RPMI8226 (cell line): ENCODE measurements around the gene FKBP15.
"Not testable (repeated sequence)": the region's sequence is repeated elsewhere in the genome, so short reads cannot be mapped to it uniquely, and the experiment has no call there.

Experiments
- DNase-seq: peaks from one replicate; pipeline ENCODE4 v3.0.0-alpha.2; 2015

FKBP15 gene

DNA sequence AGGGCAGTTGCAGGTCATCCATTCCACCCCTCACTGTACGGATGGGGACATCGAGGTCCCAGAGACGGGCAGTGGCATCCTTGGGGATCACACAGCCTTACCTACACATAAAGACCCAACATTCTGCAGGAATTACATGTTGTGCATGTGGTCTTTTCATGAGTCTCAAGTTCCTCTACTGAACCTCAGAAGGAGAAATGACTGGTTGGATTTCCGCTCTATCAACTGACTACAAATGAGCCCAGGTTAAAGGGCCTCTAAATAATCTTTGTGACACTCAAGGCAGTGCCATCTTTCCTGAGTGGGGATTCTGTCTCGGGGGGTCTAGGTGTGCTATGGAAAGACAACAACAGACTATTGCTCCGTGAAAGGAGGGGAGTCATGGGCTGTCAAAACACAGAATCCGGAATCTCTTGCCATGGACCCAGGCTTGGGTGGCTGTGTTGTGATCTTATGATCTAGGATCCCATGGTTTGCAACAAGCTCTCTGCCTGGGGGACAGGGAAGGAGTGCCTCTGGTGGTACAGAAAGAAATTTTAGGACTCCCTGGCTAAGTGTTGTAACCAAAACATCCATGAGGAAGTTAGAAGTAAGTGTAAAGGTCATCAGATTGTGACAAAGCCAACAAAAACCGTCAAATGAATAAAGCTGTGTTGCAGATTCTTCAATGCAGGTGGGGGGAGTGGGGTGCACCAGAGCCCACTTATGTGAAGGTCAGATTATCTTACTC is 72.1 kb downstream of the FKBP15 start:
- DNase-seq = no peak

DNA sequence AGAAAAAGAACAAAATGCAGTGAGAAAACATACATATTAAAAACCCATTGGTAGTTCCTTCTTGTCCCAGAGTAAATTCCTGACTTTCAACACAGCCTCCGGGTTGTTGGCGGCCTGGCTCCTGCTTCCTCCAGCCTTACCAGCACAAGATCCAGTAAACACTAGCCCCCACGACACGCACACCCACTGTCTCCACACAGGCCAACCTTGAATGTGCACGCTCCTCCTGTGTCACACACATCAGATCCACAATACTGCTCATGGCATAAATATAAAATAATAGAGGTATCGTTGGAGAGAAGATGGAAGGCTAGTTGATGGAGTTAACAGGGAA is 72.7 kb downstream of the FKBP15 start:
- DNase-seq = no peak

DNA sequence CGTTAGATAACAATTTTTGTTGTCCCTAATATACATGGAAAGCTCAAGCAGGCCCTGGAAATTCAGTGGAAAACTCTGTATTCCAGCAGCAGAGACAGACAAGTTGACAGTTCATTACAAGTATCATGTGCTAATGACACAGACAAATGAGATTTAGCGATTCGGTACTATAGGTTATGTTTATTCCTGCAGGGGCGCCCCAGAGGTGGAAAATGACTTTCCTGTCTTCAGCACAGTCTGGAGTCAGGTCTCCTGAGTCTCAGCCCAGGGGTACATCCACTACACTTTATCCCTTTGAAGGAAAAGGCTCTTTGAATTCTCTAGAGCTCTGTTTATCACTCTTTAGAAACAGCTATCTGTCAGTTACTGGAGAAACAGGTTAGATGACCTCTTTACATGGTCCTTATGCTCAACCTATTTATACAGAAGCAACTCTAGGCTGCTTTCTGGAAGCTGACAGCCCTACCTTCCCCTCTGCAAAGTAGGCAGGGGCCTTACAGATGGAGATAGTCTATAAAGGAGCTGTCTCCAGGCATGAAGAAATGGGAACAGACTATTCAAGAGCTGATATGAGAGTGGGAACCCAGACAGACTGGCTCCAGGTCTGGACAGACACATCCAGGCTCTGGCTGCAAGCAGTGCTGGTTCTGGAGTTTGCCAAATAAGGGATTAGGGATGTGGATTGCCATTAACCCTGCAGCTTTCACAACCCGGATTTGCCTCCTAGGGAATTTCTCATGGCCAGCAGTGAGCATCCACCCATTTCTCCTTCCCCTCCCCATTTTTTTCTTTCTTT is 77.4 kb downstream of the FKBP15 start:
- no peak for DNase-seq

DNA sequence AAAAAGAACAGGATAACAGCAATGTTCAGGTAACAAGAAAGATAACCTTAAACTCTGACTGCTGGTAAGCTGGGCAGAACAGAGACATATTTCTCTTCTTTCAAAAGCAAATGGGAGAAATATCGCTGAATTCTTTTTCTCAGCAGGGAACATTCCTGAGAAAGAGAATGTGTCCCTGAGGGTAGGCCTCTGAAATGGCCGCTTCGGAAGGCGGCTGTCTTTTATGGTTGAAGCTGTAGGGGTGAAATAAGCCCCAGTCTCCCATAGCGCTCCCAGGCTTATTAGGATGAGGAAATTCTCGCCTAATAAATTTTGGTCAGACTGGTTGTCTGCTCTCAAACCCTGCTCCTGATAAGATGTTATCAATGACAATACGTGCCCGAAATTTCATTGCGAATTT is 80.2 kb downstream of the FKBP15 start:
- DNase-seq = not testable (repeated sequence)

DNA sequence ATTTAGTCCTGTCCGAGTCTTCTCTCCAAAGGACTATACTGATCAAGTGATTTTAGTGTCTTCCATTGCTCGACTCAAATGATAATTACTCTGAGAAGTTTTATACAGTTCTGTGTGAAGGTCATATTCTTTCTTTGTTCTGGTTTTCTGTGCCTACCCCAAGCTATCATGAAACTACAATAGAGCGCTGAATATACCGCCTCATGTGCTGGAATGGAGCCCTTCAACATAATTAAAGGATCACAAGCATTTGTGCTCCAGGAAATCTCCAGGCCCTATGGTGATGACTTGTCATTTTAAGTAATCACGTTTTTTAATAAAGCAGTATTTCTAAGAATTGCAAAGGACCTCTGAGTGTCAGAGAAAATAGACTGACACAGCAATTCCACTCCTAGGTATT is 81.1 kb downstream of the FKBP15 start:
- no peak for DNase-seq

DNA sequence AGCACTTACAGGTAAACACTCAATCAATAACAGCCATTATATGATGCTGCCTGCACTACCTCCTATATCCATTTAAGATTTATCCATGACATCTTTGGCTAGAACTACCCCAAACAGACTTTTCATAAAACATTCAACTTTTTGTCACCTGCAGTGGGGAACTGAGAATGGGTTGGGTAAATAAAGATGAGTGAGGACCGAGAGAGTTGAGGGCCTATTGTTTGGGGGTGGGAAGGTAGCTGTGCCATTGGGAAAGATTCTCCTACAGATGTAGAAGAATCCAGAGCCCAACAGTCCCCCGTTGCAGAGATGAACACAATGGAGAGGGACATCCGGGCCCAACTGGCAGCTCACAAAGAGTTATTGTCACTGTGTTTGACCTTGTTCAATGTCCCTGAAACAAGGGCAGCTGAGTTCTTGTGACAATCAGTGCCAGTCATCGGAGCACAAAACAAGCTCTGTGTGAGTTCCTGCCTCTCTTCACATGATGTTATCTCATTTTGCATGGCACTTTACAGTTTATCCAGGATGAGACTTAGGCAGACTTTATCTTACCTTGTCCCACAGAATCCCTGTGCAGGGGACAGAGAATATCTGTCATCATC is 81.8 kb downstream of the FKBP15 start:
- DNase-seq = no peak

DNA sequence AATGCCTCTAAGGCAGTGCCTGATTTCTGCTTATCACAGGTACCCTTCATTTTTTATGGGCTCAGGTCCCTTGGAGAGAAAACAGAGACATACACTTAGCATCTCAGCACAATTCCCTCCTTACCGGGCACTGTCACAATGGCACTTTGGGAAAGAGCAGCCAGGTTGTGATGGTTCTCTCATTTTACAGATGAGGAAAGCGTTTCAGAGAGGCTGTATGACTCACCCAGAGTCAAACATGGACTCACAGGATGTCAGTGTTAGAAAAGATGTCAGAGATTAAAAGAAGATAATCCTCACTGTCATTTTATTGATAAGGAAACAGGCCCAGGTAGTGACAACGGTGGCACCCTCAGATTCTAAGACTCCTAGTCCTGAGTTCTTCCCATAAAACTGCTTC is 82.3 kb downstream of the FKBP15 start:
- no peak for DNase-seq

DNA sequence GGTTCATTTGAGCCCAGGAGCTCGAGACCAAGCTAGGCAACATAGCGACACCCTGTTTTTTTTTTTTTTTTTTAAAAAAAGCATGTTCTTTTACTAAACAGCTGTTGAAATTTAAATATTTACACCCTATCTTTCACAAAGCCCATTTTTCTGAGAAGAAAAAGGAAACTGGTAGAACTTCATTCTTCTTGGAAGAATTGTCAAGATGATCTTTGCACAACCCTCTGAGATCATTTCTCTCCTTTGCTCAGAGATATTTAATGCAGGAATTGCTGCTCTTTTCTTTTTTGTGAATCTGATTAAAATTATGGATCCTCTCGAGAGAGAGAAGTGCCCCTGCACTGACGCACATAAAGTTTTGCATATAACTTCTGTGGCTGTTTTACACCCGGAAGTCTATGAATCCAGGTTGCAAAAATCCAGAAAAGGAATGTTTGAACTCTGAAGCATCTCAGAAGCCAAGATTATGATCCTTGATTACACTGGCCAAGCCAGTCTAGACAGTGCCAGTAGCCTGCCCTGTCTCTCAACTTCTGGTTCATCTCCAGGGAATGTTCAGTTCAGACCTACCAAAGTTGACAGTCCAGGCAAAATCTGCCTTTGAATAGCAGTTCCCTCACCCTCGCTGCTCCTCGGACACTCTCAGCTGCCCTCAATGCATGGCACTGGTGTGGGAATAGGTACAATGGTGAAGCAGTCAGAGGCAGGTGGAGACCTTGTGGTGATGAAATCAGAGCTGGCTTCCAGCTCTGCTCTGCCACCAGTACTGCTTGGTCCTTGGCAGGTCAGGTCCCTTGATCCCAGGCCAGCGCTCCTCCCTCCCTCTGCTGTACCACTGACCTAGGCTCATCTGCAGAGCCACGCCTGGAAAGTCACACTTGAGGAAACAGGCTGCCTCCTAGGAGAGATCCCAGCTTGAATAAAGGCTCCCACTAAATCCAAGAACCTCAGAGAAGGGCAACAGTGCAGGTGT is 83.6 kb downstream of the FKBP15 start:
- no peak for DNase-seq

DNA sequence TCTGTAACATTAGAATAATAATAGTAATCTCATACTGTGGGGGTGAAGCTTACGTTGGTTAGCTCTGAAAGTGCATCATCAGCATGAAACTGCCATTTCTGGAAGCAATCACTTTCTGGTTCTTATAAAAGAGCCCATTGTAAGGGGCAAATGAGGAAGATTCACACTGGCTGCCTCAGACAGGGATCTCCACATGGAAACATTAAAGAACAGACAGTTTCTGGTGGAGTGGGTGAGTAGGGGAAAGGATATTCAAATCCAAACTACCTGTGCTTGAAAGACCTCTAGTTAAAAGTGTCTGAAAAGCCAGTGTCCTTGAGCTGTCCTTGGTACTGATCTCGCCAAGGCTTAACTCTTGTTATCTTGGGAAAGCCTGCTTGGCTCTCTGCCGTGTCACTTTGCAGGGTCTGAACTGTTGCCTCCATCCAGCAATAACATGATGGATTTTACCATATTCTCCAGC is 89.4 kb downstream of the FKBP15 start:
- DNase-seq = peak; percentile 12

DNA sequence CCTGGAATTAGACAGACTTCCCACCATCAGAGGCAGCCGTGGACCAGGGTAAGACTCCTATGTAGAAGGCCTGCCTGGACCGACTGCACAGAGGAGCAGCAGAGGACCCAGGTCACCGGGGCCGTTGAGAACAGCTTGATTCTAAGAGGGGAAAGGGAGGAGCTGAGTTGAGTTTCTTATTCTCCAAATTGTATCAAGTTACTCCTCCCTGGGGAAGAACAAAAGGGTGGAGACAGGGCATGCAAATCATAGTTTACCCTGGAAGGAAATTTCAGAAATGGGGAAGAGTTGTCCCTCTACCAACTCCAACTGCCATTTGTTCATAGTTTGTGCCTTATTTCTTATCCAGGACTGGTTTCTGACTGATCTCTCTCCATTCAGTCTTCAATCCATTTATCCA is 91.2 kb downstream of the FKBP15 start:
- DNase-seq = no peak

DNA sequence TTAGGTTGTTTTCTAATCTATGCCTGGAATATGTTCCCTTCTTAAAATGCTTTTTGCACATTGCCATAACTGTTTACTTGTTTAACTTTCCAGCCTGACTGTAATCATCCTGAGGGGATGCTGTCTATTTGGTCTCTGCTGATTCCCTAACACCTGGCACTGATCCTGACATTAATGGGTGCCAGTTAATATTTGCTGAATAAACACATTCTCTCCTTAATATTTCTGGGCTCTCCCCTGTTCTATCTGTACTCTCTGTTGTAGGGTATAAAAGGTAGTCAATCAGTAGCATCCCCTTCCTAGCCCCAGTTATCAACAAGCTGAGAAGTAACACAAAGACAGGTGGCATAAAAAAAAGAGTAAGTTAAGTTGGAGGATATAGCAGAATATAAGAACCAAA is 91.6 kb downstream of the FKBP15 start:
- no peak for DNase-seq

DNA sequence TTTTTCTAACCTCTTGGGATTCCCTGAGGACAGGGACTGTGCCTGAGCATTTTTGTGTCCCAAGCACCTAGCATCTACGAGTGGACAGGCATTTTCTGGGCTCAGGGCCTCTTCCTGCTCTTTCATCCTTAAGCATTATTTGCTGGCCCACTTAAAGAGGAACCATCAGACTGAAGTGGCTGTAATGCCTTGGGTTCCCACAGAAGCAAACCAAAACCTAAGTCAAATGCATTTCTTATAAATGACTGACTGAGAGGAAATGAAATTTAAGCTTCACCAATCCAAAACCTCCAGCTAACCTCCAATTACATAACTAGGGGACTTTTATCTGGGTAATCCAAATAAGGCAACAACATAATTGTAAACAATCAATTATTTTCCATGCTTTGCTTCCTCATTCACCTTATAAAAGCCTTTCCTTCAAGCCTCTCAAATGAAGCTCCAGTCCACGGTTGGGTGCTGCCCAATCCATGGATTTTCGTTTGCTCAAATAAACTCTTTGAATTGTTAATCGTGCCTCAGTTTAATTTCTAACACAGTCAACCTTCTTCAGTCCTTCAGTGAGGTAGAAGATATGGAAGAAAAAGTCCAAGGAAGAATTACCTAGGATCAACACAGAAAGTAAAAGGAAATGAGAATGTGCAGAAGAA is 95.6 kb downstream of the FKBP15 start:
- DNase-seq = no peak

DNA sequence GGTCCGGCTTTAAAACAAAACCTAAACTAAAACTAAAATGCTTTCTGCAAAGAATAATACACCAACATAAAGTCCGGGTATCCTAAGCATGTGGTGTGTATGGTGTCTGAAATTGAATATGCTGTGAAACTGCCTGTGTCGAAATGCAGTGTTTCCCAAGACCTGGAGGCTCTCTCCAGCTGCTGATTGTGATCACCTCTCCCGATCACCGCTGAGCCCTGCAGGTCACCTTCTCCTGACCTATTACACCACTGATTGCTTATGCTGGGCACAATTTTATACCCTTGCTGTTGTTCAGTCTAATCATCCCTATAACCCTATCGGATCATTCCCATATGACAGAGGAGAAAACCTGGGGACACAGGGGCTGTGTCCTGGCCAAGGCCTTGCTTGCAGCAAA is 102.2 kb downstream of the FKBP15 start:
- not testable (repeated sequence) for DNase-seq
